ENCODE results near the gene ESPNL. TPM values are rescaled to one million over a fixed set of nuclear protein-coding genes. Genes with fewer than 3 reads are reported as not detected.

ESPNL gene
- total and polyA plus RNA-seq, 4 donors = 0.08 to 0.59 (median 0.35) TPM

GRCh38 chr2:238159661-238160205 is 59.6 kb downstream of the ESPNL start:
- WGBS = 56% methylated on average over 10 of the region's 10 CpGs
- H3K27ac ChIP-seq (ENCODE audit: low read depth in 1 of 2, low read length in 2 of 2) = no peak overlapping the region
- no peak overlapping the region for H3K9ac ChIP-seq (ENCODE audit: low read depth in 1 of 2, low read length in 2 of 2)
- DNase-seq (ENCODE audit: low spot score) = no peak
- peaks cover 0 to 14% (median 7%) of the 10 kb centered on the region in 4 donors for H3K4me1 ChIP-seq (ENCODE audit: control insufficient read depth in 4 of 4, insufficient read depth in 4 of 4, low read length in 3 of 4)
- no peaks in the 10 kb centered on the region for H3K9me3 ChIP-seq (ENCODE audit: control insufficient read depth in 4 of 4, low read length in 3 of 4)
- no peak overlapping the region for H3K4me3 ChIP-seq (ENCODE audit: low read depth in 1 of 3, low read length in 3 of 3)
- no peaks in the 10 kb centered on the region for H3K27me3 ChIP-seq (ENCODE audit: control insufficient read depth in 4 of 4, insufficient read depth in 4 of 4, low read length in 3 of 4)
- no peaks in the 10 kb centered on the region for H3K36me3 ChIP-seq (ENCODE audit: control insufficient read depth in 4 of 4, insufficient read depth in 3 of 4, low read depth in 1 of 4, low read length in 3 of 4)
- TF ChIP-seq YY1 (IDR thresholded peaks at IDR 0.05) (no peak), JUND (IDR thresholded peaks at IDR 0.05) (no peak), MAX (IDR thresholded peaks at IDR 0.05) (no peak), FOXA1 (IDR thresholded peaks at IDR 0.05) (no peak), NR2F2 (IDR thresholded peaks at IDR 0.05) (no peak), ZBTB33 (IDR thresholded peaks at IDR 0.05) (no peak), TAF1 (conservative IDR thresholded peaks at IDR 0.05) (no peak), RXRA (IDR thresholded peaks at IDR 0.05) (no peak), EGR1 (IDR thresholded peaks at IDR 0.05; ENCODE audit: low read depth in 2 of 2) (no peak), RAD21 (IDR thresholded peaks at IDR 0.05) (no peak), SP1 (IDR thresholded peaks at IDR 0.05) (no peak), REST (IDR thresholded peaks at IDR 0.05) (no peak), ATF3 (IDR thresholded peaks at IDR 0.05) (no peak), GABPA (IDR thresholded peaks at IDR 0.05 in 1 of 2, conservative IDR thresholded peaks at IDR 0.05 in 1 of 2) (no peak), FOXA2 (IDR thresholded peaks at IDR 0.05) (no peak), CTCF (IDR thresholded peaks at IDR 0.05; ENCODE audit: low read depth, low read length, missing input control) (no peak), HNF4A (conservative IDR thresholded peaks at IDR 0.05) (no peak), HNF4G (IDR thresholded peaks at IDR 0.05) (no peak)
